IPS-NIHi11 (cell line): ENCODE data around the gene TTC27.
"Not testable (repeated sequence)": the region's sequence is repeated elsewhere in the genome, so short reads cannot be mapped to it uniquely, and the experiment has no call there.

Experiments used
- DNase-seq: peaks from one replicate; pipeline ENCODE4 v3.0.0; 2012; ENCODE audit warnings: mixed read lengths, low spot score

TTC27 gene

GRCh38 chr2:32810909-32811495 is 183.2 kb downstream of the TTC27 start:
- DNase-seq, result no peak

- no peak for DNase-seq
Observed at GRCh38 chr2:32811696-32812095, 183.8 kb downstream of the TTC27 start.

- DNase-seq, result no peak
Observed at GRCh38 chr2:32812316-32812715, 184.5 kb downstream of the TTC27 start.

- no peak for DNase-seq
Observed at GRCh38 chr2:32820088-32820487, 192.2 kb downstream of the TTC27 start.

GRCh38 chr2:32820701-32821100 is 192.9 kb downstream of the TTC27 start:
- DNase-seq, result no peak

GRCh38 chr2:32824070-32824809 is 196.4 kb downstream of the TTC27 start:
- DNase-seq, result no peak

- DNase-seq, result no peak
Observed at GRCh38 chr2:32825291-32825712, 197.5 kb downstream of the TTC27 start.

- DNase-seq, result no peak
Observed at GRCh38 chr2:32830196-32830595, 202.3 kb downstream of the TTC27 start.

GRCh38 chr2:32832821-32833220 is 205.0 kb downstream of the TTC27 start:
- peak; percentile 21 for DNase-seq

- no peak for DNase-seq
Observed at GRCh38 chr2:32833709-32834108, 205.9 kb downstream of the TTC27 start.

- no peak for DNase-seq
Observed at GRCh38 chr2:32835148-32835547, 207.3 kb downstream of the TTC27 start.

GRCh38 chr2:32836933-32837332 is 209.1 kb downstream of the TTC27 start:
- DNase-seq, result no peak

- no peak for DNase-seq
Observed at GRCh38 chr2:32838418-32838817, 210.6 kb downstream of the TTC27 start.

GRCh38 chr2:32838949-32839348 is 211.1 kb downstream of the TTC27 start:
- no peak for DNase-seq

GRCh38 chr2:32841931-32842898 is 214.4 kb downstream of the TTC27 start:
- no peak for DNase-seq

GRCh38 chr2:32843699-32844098 is 215.8 kb downstream of the TTC27 start:
- no peak for DNase-seq

- DNase-seq, result no peak
Observed at GRCh38 chr2:32844253-32844652, 216.4 kb downstream of the TTC27 start.

- not testable (repeated sequence) for DNase-seq
Observed at GRCh38 chr2:32846274-32846673, 218.4 kb downstream of the TTC27 start.

GRCh38 chr2:32847734-32848133 is 219.9 kb downstream of the TTC27 start:
- no peak for DNase-seq

- no peak for DNase-seq
Observed at GRCh38 chr2:32849456-32850194, 221.8 kb downstream of the TTC27 start.

GRCh38 chr2:32851777-32852439 is 224.1 kb downstream of the TTC27 start:
- DNase-seq, result no peak
